Calu3 (cell line): ENCODE measurements around the gene KLHL15. TPM values are rescaled to one million over a fixed set of nuclear protein-coding genes. Genes with fewer than 3 reads are reported as not detected.

Source experiments
- BruUV-seq: library from RNA; stranded (reverse); fragments of 400-500 nt; replicated peaks from 2 replicates; lab custom pipeline; 2021; lab: Mats Ljungman, UMichigan
- CTCF ChIA-PET: fragments of 300-600 bp; sonication (Branson Sonifier 250); formaldehyde crosslinking; loops from one replicate; lab custom pipeline; 2022; ENCODE audit warnings: antibody characterized with exemption; lab: Charles Lee
- DNase-seq: peaks from one replicate; pipeline ENCODE4 v3.0.0; 2022
- H3K27ac Mint-ChIP-seq: one replicate; pipeline ENCODE4 v1.8.0; 2022; ENCODE audit warnings: mixed read lengths; ENCODE audit not compliant: unreplicated experiment
- H3K27me3 Mint-ChIP-seq: one replicate; pipeline ENCODE4 v1.8.0; 2022; ENCODE audit warnings: mixed read lengths; ENCODE audit not compliant: unreplicated experiment
- H3K36me3 Mint-ChIP-seq: one replicate; pipeline ENCODE4 v1.8.0; 2022; ENCODE audit warnings: mild to moderate bottlenecking, moderate library complexity, mixed read lengths; ENCODE audit not compliant: insufficient read depth, unreplicated experiment
- H3K4me1 Mint-ChIP-seq: one replicate; pipeline ENCODE4 v1.8.0; 2022; ENCODE audit warnings: mild to moderate bottlenecking, low read depth, mixed read lengths; ENCODE audit not compliant: unreplicated experiment
- H3K4me3 Mint-ChIP-seq: one replicate; pipeline ENCODE4 v1.8.0; 2022; ENCODE audit warnings: mild to moderate bottlenecking, low read depth, moderate library complexity, mixed read lengths; ENCODE audit not compliant: unreplicated experiment
- H3K9me3 Mint-ChIP-seq: one replicate; pipeline ENCODE4 v1.8.0; 2022; ENCODE audit warnings: low read depth, mixed read lengths; ENCODE audit not compliant: unreplicated experiment
- intact Hi-C: fragments of 100-400 bp; cut with micrococcal nuclease; formaldehyde crosslinking; loops from one replicate; pipeline ENCODE4 v1.10.0; 2022; ENCODE audit not compliant: unreplicated experiment
- total RNA-seq: library from RNA; stranded (reverse); gene quantifications from 2 replicates; pipeline ENCODE4 v1.2.3, GENCODE V29; 2022
- TF ChIP-seq, protein P1 (sequence below): fragments of 200-600 bp; IDR thresholded peaks from one replicate; pipeline ENCODE4 v1.8.0; 2022; ENCODE audit warnings: antibody characterized with exemption; ENCODE audit not compliant: unreplicated experiment

KLHL15 gene
- total RNA-seq, 1 experiment from 2014 or later: 4.7 TPM

DNA sequence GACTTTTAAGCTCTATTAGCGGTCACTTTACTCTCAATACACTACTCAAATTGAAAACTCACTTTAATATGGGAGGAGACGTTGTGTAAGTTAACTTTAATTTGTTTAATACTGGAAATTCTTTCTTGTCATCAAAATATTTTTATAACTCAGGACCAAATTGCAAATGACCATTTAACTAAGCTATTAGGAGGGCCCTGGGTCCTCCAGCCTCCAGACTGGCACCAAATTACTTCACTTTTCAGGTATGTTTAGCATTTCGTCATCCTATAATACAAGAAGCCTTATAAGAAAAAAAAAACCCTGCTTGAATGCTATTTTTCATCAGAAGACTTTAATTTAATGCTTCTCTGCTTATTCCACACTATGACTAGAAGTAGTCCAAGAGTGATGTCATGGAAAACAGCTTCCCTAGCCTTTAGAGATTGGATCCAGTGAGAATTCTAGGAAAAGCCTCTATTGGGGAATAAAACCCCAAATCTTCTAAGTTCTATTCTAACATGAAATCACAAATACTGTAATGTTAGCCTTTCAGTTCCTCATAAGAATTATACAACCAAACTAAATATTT lies 6.6 kb downstream of the KLHL15 start:
- H3K4me3 Mint-ChIP-seq: no peak overlapping the region
- CTCF ChIA-PET: no interaction called here
- BruUV-seq: no TSS peak
- DNase-seq: no peak
- no peak overlapping the region for H3K27ac Mint-ChIP-seq
- no peaks in the 10 kb centered on the region for H3K9me3 Mint-ChIP-seq
- H3K27me3 Mint-ChIP-seq: no peaks in the 10 kb centered on the region
- TF ChIP-seq, protein P1, sequence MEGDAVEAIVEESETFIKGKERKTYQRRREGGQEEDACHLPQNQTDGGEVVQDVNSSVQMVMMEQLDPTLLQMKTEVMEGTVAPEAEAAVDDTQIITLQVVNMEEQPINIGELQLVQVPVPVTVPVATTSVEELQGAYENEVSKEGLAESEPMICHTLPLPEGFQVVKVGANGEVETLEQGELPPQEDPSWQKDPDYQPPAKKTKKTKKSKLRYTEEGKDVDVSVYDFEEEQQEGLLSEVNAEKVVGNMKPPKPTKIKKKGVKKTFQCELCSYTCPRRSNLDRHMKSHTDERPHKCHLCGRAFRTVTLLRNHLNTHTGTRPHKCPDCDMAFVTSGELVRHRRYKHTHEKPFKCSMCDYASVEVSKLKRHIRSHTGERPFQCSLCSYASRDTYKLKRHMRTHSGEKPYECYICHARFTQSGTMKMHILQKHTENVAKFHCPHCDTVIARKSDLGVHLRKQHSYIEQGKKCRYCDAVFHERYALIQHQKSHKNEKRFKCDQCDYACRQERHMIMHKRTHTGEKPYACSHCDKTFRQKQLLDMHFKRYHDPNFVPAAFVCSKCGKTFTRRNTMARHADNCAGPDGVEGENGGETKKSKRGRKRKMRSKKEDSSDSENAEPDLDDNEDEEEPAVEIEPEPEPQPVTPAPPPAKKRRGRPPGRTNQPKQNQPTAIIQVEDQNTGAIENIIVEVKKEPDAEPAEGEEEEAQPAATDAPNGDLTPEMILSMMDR: no peak
- intact Hi-C loops: no loop called here
- peaks cover 8% of the 10 kb centered on the region for H3K4me1 Mint-ChIP-seq
- peaks cover 7% of the 10 kb centered on the region for H3K36me3 Mint-ChIP-seq

DNA sequence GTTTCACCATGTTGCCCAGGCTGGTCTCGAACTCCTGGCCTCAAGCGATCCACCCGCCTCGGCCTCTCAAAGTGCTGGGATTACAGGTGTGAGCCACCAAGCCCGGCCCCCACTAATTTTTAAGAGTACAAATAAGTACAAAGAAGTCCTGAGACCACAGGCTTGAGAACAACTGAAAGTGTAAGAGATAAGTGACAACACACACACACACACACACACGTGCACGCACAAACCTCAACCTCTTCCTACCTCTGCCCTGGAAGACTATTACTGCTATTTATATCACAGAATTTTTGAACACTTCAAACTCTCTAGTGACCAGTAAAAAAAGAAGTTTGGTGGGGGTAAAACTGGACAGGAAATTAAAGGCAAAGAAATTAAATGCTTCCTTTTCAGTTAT lies 7.5 kb downstream of the KLHL15 start:
- peaks cover 11% of the 10 kb centered on the region for H3K4me1 Mint-ChIP-seq
- CTCF ChIA-PET: no interaction called here
- no peaks in the 10 kb centered on the region for H3K9me3 Mint-ChIP-seq
- H3K27me3 Mint-ChIP-seq: no peaks in the 10 kb centered on the region
- intact Hi-C loops: no loop called here
- DNase-seq: no peak
- no peak overlapping the region for H3K27ac Mint-ChIP-seq
- no peak overlapping the region for H3K4me3 Mint-ChIP-seq
- peaks cover 2% of the 10 kb centered on the region for H3K36me3 Mint-ChIP-seq
- no TSS peak for BruUV-seq
- TF ChIP-seq, protein P1: no peak

DNA sequence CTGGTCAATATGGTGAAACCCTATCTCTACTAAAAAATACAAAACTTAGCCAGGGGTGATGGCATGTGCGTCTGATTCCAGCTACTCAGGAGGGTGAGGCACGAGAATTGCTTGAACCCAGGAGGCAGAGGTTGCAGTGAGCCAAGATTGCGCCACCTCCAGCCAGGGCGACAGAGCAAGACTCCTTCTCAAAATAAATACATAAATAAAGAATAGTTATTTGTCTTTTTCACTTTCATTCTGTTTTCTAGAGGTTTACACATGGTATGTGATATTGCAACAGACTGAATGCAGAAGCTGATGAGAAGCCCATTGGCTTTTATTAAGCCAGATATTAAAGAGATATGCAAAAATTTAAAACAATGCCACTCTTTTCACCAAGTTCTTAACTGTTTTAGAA lies 8.2 kb downstream of the KLHL15 start:
- TF ChIP-seq, protein P1: no peak
- no TSS peak for BruUV-seq
- CTCF ChIA-PET: no interaction called here
- intact Hi-C loops: no loop called here
- DNase-seq: no peak
- Mint-ChIP-seq H3K9me3 (no peaks in the 10 kb centered on the region), H3K36me3 (no peaks in the 10 kb centered on the region), H3K4me3 (no peak overlapping the region), H3K4me1 (peaks cover 15% of the 10 kb centered on the region), H3K27ac (no peak overlapping the region), H3K27me3 (no peaks in the 10 kb centered on the region)

DNA sequence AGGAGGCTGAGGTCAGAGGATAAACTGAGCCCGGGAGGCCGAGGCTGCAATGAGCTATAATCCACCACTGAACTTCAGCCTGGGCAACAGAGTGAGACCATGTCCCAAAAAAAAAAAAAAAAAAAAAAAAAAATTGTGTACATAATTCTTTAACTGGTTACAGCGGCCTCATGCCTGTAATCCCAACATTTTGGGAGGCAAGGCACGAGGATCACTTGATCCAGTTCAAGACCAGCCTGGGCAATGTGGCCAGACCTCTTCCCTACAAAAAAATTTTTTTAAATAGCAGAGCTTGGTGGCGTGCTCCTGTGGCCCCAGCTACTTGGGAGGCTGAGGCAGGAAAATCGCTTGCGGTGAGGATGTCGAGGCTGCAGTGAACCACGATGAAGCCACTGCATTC lies 9.3 kb downstream of the KLHL15 start:
- no peaks in the 10 kb centered on the region for H3K36me3 Mint-ChIP-seq
- TF ChIP-seq, protein P1: no peak
- peaks cover 15% of the 10 kb centered on the region for H3K4me1 Mint-ChIP-seq
- H3K9me3 Mint-ChIP-seq: no peaks in the 10 kb centered on the region
- no peak overlapping the region for H3K27ac Mint-ChIP-seq
- intact Hi-C loops: no loop called here
- CTCF ChIA-PET: no interaction called here
- no peak for DNase-seq
- H3K27me3 Mint-ChIP-seq: no peaks in the 10 kb centered on the region
- BruUV-seq: no TSS peak
- H3K4me3 Mint-ChIP-seq: no peak overlapping the region
